Measurements from ENCODE around the gene CORIN.
"Not testable (repeated sequence)": the region's sequence is repeated elsewhere in the genome, so short reads cannot be mapped to it uniquely, and the experiment has no call there.

CORIN gene

DNA sequence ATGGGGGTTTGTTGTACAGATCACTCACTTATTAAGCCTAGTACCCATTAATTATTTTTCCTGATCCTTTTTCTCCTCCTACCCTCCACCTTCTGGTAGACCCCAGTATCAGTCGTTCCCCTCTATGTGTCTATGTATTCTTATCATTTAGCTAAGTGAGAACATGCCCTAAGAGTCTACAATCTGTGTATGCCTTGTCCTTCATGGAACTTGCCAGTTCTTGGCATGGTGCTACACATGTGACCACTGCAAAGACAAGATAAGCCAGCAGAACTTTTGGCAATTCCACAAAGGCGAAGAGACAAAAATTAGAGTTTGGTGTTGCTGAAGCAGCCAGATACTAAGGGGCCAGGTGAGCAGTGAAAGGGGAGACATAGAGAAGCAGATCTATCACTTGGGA, 101.3 kb downstream of the CORIN start:
- intact Hi-C loops (cut with DNase I): no loop called here
- DNase-seq: no peak

DNA sequence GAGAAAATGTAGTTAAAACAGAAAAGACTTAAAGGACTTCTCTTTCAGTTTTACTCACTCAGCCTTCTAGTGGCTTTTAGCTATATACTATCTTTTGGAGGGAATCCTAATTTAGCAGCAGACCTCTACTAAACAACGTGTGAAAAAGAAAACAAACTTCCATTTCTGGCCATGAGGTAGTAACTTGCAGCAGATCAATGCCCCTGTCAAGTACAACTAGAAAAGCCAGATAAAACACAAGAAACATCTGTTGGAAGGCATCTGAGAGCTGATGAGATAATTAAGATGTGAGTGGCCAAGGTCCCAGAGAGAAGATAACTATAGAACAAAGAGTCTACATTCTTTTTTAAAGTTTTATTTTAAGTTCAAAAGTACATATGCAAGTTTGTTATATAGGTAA, 101.7 kb downstream of the CORIN start:
- DNase-seq: no peak
- intact Hi-C loops (cut with DNase I): no loop called here

DNA sequence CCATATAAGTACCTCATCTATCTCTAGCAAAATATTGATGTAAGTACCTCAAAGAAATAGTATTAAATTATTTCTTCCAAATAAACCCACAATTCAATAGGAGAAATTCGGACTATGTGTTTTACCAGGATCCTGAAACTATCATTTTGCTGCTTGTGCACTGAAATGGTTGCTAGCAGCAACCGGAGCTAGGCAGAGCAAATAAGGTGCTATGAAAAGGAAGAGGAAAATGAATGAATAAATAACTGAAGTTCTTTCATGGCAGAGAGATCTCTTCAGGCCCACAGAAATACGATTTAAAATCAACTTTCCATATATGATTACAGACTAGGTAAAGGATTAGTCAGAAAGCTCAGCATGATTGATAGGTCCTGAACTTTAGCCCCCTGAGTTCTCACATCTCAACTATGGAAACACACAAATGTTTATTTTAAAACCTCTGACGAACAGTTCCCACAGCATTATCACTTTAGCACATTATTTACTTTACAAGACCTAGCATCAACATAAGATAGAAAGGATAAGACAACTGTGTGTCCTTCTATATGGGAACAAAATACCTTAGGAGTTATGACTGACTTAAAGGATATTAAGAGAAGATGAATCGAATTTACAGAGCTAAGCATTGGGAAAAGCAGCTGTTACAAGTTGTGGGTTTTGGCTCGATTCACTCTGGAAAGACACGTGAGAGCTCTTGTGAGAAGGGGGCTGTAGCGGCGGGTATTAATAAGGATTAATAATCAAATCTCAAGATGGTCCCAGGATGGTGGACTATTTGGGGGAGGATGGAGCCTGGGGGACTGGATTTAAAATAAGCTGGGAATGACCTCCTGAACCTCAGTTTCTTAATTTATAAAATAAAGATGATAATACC, 104.3 kb downstream of the CORIN start:
- no peak for DNase-seq
- intact Hi-C loops (cut with DNase I): no loop called here

DNA sequence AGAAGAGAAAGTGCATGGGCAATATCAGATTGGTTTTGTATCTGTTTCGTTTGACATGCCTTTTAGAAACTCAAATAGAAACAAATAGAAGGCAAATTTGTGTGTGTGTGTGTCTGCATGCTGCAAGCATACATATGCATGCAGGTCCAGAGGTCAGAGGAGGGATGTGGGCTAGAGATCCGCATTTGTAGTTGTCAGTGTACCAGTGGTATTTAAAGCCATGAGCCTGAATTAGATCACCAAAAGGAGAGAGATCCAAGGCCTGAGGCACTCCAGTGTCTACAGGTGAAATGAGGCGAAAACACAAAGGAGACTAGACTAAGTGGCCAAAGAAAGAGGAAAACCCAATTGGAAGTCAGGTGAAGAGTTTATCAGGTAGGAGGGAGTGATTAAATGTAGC, 106.7 kb downstream of the CORIN start:
- intact Hi-C loops (cut with DNase I): no loop called here
- DNase-seq: no peak

DNA sequence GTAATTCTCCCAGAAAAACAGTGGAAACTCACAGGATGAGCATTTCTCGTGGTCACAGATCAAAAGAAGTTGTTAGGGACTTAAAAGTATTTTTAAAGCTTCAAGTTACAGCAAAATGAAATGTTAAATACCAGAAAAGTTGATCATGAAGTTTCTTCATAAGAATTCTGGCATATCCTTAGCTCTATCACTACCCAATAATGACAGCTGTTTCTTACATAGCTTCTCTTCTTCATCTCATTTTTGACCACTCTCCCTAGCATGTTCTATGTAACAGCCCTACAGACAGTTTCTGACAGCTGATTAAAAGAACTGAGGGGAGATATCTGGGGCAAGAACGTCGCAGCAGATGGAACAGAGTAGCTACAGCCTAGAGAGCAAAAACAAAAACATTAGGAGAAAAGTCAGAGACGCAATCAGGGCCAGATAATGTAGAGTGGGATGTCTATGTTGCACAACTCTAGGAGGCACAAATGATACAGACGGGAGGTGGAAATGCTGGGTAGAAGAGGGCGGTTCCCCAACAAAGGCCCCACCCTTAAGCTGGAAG, 108.7 kb downstream of the CORIN start:
- DNase-seq: no peak
- intact Hi-C loops (cut with DNase I): no loop called here

DNA sequence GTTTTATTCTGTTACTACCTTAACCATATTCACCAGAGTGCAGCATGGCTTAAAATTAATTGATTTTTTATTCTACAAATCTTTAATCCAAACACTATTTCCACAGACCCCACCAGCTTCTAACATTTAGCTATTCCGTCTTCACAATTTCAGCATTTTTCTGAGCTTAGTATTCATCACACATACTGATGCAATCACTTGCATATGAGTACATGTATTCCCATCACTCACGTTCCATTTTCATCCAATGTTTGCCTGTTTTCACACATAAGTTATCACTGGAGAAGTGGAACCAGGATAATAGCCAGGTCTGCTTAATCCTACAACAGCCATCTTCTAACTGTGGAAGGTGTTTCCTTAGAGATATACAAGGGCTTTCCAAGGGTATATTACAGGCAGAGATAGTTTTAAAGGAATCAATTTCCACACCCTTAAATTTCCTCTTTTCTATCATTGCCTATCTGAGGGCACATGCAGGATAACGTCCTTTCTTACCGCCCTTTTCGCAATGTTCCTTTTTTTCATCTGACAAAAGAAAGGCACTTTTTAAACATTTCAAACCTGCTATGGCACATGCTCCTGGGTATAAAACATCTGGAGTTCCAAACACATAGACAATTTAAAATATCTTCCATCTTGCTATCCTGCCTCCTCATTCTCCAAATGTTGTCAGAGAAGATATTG, 115.8 kb downstream of the CORIN start:
- no peak for DNase-seq
- intact Hi-C loops (cut with DNase I): no loop called here

DNA sequence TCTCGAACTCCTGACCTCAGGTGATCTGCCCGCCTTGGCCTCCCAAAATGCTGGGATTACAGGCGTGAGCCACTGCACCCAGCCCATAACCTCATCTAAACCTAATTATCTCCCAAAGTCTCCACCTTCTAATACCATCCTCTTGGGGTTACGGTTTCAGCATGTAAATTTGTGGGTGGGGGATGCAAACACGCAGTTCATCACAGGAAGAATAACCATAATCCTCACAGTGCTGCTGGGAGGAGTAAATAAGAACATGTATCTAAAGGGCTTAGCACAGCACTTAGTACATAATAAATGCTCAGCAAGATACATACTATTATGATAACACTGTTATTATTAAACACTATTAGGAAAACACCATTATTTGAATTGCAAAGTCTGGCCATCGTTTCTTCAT, 116.4 kb downstream of the CORIN start:
- no peak for DNase-seq
- intact Hi-C loops (cut with DNase I): no loop called here

DNA sequence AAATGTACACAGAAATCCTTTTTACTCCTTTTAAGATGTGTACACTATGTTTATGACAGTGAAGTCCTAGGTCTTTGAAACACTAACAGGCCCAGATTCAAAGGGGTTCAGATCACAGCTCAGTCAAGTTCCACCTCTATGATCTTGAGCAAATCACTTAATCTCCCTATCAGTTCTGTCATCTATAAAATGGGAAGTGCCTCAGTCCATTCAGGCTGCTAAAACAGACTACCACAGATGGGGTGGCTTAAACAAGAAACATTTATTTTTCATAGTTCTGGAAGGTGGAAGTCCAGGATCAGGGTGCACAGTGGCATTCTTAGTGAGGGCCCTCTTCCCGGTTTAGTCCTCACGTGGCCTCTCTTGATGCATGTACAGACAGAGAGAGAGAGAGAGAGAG, 117.1 kb downstream of the CORIN start:
- intact Hi-C loops (cut with DNase I): no loop called here
- DNase-seq: no peak

DNA sequence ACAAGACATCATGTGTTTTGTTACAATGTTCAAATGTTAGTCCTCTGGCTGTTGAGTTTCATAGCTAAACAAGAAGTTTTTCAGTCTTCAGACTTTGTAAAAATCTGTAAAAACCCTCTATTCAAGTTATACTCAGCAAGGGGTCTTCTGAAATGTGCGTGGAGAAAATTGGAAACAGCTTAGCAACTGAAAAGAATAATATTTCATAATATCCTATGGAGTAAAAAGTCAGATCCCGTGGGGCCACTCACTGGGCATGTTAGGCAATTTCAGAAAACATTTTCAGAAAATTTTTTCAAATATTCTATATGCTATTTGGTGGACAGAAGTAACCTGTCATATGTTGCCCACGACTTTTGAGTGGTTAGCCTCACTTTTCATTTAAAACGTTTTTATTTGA, 118.3 kb downstream of the CORIN start:
- DNase-seq: no peak
- intact Hi-C loops (cut with DNase I): no loop called here

DNA sequence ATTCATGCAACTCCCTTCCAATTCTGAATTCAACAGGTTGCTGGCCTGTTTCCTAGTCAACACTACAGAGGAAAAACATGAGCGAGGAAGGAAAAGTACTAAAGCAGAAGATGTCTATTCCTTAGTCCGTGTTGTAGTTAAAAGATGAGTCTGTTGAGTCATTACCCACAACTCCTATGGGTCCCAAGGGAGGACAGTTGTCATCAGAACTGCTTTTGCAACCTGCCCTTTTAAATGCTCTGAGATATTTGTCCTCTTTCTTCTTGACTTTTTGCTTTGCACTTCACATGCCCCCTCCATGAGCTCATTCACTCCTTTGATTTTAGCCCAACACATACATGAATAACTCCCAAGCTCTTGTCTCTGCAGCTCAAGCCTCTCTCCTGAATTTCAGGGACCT, 119.2 kb downstream of the CORIN start:
- intact Hi-C loops (cut with DNase I): no loop called here
- DNase-seq: no peak

DNA sequence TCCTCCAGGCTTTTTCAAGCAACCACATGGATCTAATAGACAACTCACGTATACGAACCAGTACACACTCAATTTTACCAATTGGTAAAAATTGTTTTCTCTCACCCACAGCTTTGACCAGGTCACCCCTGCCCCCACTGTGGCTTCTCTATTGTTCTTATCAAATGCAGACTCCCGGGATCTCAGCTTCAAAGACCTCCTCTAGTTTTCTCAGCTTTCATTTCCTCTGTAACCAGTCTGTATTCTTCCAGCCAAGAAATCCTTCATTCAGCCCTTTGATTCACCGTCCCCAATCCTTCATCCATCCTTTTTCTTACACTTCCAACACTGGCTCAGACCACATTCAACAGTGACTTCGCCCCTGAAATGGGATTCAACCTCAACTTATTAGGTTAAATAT, 120.7 kb downstream of the CORIN start:
- DNase-seq: no peak
- intact Hi-C loops (cut with DNase I): no loop called here

DNA sequence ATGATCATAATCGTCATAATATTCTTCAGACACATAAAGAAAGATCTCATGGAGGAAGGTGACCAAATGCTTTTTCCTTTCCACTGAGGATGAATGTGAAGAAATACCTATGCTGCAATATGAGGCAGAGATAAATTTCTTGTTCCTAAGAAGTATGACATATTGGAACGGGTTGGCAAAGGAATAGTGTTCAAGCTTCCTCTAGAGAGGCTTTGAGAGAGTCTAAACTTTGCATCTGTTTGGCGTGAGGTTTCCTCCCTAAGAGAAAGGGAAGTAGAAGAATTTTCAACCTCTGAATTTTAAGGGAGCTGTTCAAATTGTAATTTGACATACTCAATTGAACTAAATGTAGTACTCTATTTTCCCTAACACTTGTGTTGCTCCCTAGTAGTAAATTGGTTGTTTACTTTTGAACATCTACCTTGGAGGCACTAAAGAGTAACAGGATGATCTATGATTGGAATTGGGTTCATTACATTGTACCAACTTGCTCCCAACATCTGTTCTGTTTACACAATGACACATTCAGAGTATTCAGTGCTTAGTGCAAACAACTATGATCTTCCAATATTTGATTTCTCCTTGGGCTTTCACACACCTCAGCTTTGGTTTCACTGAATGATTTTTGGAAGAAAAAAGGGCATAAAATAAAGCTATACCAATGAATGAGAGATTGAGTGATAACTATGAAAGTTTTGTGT, 122.0 kb downstream of the CORIN start:
- DNase-seq: no peak
- intact Hi-C loops (cut with DNase I): no loop called here

DNA sequence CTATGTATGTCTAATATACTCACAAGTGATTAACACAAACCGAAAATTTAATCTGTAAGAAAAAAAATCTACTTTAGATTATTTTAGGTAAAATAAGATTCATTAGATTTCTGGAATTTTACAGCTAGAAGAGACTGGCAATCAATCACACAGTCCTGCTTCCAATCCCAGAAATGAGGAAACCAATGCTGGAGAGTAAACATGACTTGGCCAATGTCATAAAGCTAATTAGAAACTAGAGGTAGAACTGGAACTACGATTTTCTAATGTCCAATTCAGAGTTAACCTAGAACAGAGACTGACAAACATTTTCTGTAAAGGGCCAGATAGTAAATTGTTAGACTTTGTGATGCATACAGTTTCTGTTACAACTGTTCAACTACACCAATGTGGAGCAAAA, 123.6 kb downstream of the CORIN start:
- intact Hi-C loops (cut with DNase I): no loop called here
- DNase-seq: no peak

DNA sequence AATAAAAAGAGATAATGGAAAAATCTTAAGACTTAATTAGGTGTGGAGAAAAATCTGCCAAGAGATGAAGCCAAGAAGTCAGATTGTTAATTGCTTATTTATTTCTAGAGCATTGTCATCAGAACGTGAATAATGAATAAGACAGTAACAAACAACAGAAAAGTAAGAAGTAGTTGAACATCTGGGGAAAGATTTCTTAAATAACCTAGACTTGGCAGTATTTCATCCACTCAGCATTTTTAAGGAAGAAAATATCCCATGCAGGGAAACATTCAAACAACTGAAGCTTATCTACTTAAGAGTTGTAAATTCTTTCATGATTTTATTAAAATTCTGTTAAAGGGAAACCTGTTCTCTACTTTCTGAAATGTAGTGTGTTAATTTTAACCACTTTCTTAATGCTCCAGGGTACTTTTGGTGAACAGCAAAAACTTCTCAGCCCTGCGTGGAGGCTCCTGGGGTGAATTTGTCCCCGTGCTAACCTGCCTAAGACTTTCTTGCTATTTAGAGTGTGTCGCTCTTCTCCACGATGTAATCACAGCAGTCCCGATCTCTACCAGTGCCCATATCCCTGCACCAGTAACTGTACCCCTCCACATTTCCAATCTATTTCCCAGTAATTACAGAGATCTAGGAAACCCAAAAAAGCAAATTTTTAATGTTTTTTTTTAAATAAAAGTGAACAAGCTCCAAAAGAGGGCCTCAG, 124.6 kb downstream of the CORIN start:
- no peak for DNase-seq
- intact Hi-C loops (cut with DNase I): no loop called here

DNA sequence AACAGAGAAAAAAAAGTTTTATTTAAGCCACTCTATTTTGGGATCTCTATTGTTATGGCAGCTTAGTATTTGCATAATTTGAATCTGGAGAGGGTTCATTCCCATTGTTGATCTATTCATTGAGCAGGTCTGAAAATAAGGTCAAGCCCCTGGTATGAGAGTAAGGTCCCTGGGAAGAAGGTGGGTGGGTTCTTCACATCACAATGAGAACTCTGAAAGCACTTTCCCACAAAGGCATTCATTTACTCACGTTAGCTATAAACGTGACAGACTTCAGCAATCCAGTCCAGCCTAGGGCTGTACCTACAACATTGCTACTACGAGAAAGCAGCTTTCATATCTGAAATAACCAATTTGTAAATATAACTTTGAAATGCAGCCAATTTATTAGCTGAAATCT, 126.2 kb downstream of the CORIN start:
- DNase-seq: no peak
- intact Hi-C loops (cut with DNase I): no loop called here

DNA sequence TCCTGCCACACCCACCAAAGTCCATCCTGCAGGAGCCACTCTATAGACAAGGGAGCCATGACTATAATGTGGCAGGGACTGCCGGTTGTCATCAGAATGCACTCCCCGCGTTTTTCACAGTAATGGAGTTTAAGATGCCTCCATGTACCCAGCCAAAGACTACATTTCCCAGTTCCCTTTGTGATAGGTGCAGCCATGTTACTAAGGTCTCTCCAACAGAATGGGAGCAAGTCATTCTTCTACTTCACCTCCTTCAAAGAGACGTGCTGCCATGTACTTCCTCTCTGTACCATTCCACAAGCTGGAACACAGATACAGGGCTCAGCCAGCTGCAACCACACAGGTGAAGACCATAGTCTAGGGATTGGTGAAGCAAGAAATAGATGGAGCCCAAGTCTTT, 126.7 kb downstream of the CORIN start:
- no peak for DNase-seq
- intact Hi-C loops (cut with DNase I): no loop called here

DNA sequence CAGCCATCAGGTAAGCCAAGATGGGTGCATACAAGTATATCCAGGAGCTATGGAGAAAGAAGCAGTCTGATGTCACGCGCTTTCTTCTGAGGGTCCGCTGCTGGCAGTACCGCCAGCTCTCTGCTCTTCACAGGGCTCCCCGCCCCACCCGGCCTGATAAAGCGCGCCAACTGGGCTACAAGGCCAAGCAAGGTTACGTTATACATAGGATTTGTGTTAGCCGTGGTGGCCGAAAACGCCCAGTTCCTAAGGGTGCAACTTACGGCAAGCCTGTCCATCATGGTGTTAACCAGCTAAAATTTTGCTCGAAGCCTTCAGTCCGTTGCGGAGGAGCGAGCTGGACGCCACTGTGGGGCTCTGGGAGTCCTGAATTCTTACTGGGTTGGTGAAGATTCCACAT, 131.5 kb downstream of the CORIN start:
- intact Hi-C loops (cut with DNase I); DNase-seq: not testable (repeated sequence)

DNA sequence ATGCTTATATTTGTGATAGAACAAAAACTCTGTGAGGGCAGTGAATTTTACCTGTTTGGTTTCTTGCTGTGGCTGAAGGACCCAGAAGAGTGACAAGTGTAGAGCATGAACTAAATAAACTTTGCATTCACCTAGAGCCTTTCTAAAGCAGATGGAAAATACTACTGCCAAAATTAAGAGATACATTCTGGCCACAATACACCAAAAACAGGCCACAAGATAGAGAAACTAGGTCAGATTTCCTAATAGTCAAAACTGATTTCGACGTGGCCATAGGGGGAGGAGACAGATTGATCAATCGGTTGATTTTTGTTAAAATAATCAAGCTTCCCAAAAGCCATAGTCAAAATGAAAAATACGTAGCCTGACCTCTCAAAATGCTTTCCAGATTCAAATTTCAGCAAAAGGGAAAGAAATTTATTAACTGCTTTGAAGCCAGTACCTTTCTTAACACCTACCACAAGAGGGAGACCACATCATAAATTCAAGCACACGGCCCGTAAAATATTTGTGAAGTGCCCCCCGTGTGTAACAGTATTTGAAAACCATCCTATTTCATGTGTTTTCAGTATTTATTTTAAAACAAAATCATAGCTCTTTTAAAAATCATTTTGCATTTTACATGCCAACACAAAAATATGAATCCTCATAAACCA, 132.4 kb downstream of the CORIN start:
- intact Hi-C loops (cut with DNase I): no loop called here
- DNase-seq: no peak

All from head of caudate nucleus (tissue), 42 donors.